Endothelial cell of umbilical vein (primary cell): ENCODE results near the gene CUL7. TPM values are rescaled to one million over a fixed set of nuclear protein-coding genes. Genes with fewer than 3 reads are reported as not detected.

Source experiments
- BruUV-seq: library from RNA; stranded (reverse); fragments of 400-500 nt; replicated peaks from 2 replicates; lab custom pipeline; 2021; lab: Mats Ljungman, UMichigan
- CTCF ChIA-PET: fragments of 300-600, 350-600 bp; sonication (Branson Sonifier 250); formaldehyde crosslinking; loops from one replicate; lab custom pipeline; 2021; ENCODE audit warnings: antibody characterized with exemption, inconsistent platforms; lab: Charles Lee
- POLR2A ChIA-PET: fragments of 300-600, 350-600 bp; sonication (Branson Sonifier 250); formaldehyde crosslinking; loops from one replicate; lab custom pipeline; 2021; ENCODE audit warnings: antibody characterized with exemption, inconsistent platforms; lab: Charles Lee
- DNase-seq: peaks from one replicate; pipeline ENCODE4 v3.0.0-alpha.2; 2011; ENCODE audit warnings: low read depth, low spot score
- FAIRE-seq: peaks from 2 replicates; lab custom pipeline; 2011; peaks lifted over from hg19 to GRCh38; lab: Jason Lieb, UNC
- H2AFZ ChIP-seq: 2 replicates; pipeline ENCODE4 v1.6.0; 2012; ENCODE audit warnings: low read depth, low read length, control low read depth, inconsistent platforms
- H3K27ac ChIP-seq: 2 replicates; pipeline ENCODE4 v1.5.1; 2011; ENCODE audit warnings: low read depth, mild to moderate bottlenecking, control low read depth, low read length, moderate library complexity; ENCODE audit not compliant: insufficient read depth
- H3K27me3 ChIP-seq, 2 experiments: 2 replicates each; pipeline versions ENCODE4 v1.6.0 to v1.6.1; 2011; ENCODE audit warnings: low read length in 2 of 2, mixed read lengths in 1 of 2; ENCODE audit not compliant: control insufficient read depth in 2 of 2, insufficient read depth in 2 of 2
- H3K36me3 ChIP-seq, 2 experiments: 2 replicates in 1 of 2; 3 replicates in 1 of 2; pipeline ENCODE4 v1.5.1; 2011; ENCODE audit warnings: low read length in 2 of 2, mild to moderate bottlenecking in 1 of 2, moderate library complexity in 1 of 2; ENCODE audit not compliant: control insufficient read depth in 2 of 2, insufficient read depth in 2 of 2; ENCODE audit errors: extremely low read depth in 1 of 2
- H3K4me1 ChIP-seq: 3 replicates; pipeline ENCODE4 v1.5.1; 2011; ENCODE audit warnings: mild to moderate bottlenecking, low read length; ENCODE audit not compliant: control insufficient read depth, insufficient read depth; ENCODE audit errors: extremely low read depth
- H3K4me2 ChIP-seq: 2 replicates; pipeline ENCODE4 v1.6.1; 2011; ENCODE audit warnings: low read length, control low read depth, mixed read lengths; ENCODE audit not compliant: insufficient read depth
- H3K4me3 ChIP-seq, 3 experiments: fragments of 200-600 bp in 1 of 3; sonication (generic), shearing (Covaris generic) in 1 of 3; replicated peaks in 1 of 3; 2 replicates each; pipeline ENCODE4 v1.5.1; 2011 to 2016; ENCODE audit warnings: control low read depth in 3 of 3, low read length in 3 of 3, mild to moderate bottlenecking in 2 of 3, inconsistent platforms in 1 of 3, low read depth in 1 of 3, moderate library complexity in 1 of 3; ENCODE audit not compliant: insufficient read depth in 1 of 3
- H3K79me2 ChIP-seq: 2 replicates; pipeline ENCODE4 v1.6.0; 2012; ENCODE audit warnings: low read length, inconsistent platforms; ENCODE audit not compliant: control insufficient read depth, insufficient read depth
- H3K9ac ChIP-seq: replicated peaks from 2 replicates; pipeline ENCODE3; 2011; ENCODE audit warnings: low read length, control low read depth; ENCODE audit not compliant: insufficient read depth; ENCODE audit errors: extremely low read depth
- H3K9me1 ChIP-seq: replicated peaks from 3 replicates; pipeline ENCODE4 v1.6.0; 2011; ENCODE audit warnings: mild to moderate bottlenecking, low read length; ENCODE audit not compliant: control insufficient read depth, insufficient read depth; ENCODE audit errors: extremely low read depth
- H3K9me3 ChIP-seq: replicated peaks from 2 replicates; pipeline ENCODE4 v1.5.1; 2012; ENCODE audit warnings: low read length, inconsistent platforms; ENCODE audit not compliant: control insufficient read depth, insufficient read depth
- H4K20me1 ChIP-seq: replicated peaks from 2 replicates; pipeline ENCODE3; 2011; ENCODE audit warnings: mild to moderate bottlenecking, low read length; ENCODE audit not compliant: control insufficient read depth, insufficient read depth; ENCODE audit errors: extremely low read depth
- CTCF ChIP-seq, 2 donors: IDR thresholded peaks; 1 replicate in 1 of 2; 2 replicates in 1 of 2; pipeline ENCODE4 v1.5.1; 2011; ENCODE audit warnings: low read length in 2 of 2, mild to moderate bottlenecking in 2 of 2, moderate library complexity in 2 of 2, control low read depth in 1 of 2, inconsistent platforms in 1 of 2, low read depth in 1 of 2; ENCODE audit not compliant: insufficient read depth in 1 of 2; ENCODE audit errors: extremely low read depth in 1 of 2
- EZH2 ChIP-seq: IDR thresholded peaks from 2 replicates; pipeline ENCODE4 v1.6.1; 2012; ENCODE audit warnings: borderline replicate concordance, low read depth, mild to moderate bottlenecking, moderate library complexity, low read length, inconsistent platforms; ENCODE audit not compliant: severe bottlenecking
- FOS ChIP-seq: IDR thresholded peaks from 2 replicates; pipeline ENCODE4 v1.6.1; 2011; ENCODE audit warnings: mild to moderate bottlenecking, low read length, moderate library complexity, borderline replicate concordance; ENCODE audit not compliant: insufficient read depth
- GATA2 ChIP-seq: IDR thresholded peaks from 2 replicates; pipeline ENCODE4 v1.7.0; 2011; ENCODE audit warnings: low read depth, mild to moderate bottlenecking, moderate library complexity, mixed read lengths, low read length; ENCODE audit not compliant: insufficient read length, insufficient read depth
- JUN ChIP-seq: IDR thresholded peaks from 2 replicates; pipeline ENCODE4 v1.6.1; 2011; ENCODE audit warnings: borderline replicate concordance, low read depth; ENCODE audit not compliant: insufficient read length, insufficient read depth
- MYC ChIP-seq: IDR thresholded peaks from one replicate; pipeline ENCODE4 v1.6.1; 2011; ENCODE audit warnings: mild to moderate bottlenecking, low read depth, low read length
- POLR2A ChIP-seq: IDR thresholded peaks from 2 replicates; pipeline ENCODE4 v1.6.1; 2012; ENCODE audit warnings: low read depth, mild to moderate bottlenecking, control low read depth, low read length
- POLR2AphosphoS5 ChIP-seq: IDR thresholded peaks from 2 replicates; pipeline ENCODE4 v1.6.1; 2012; ENCODE audit warnings: low read depth, mild to moderate bottlenecking, control low read depth, low read length, moderate library complexity; ENCODE audit not compliant: insufficient read depth
- dilution Hi-C: fragments of 300-500 bp; cut with MboI; formaldehyde crosslinking; loops from one replicate; pipeline ENCODE4 v1.15.0; 2019; ENCODE audit warnings: low sequenced_read_pairs; ENCODE audit not compliant: extremely low pct_ligation_motif_present
- intact Hi-C: fragments of 100-400 bp; cut with micrococcal nuclease; formaldehyde crosslinking; loops from one replicate; pipeline ENCODE4 v1.10.0; 2022
- polyA plus RNA-seq, 4 experiments: library from polyadenylated mRNA; depleted of rRNA in 3 of 4; stranded (reverse) in 3 of 4; unstranded in 1 of 4; fragments of >200 nt; gene quantifications; 2 replicates each; pipeline versions ENCODE4 v1.2.1 to v1.2.3, GENCODE V29; 2011 to 2012; ENCODE audit warnings: missing spikeins in 1 of 4
- total RNA-seq: library from RNA; stranded (reverse); gene quantifications from 2 replicates; pipeline ENCODE4 v1.2.3, GENCODE V29; 2021
- TF ChIP-seq, protein P1 (sequence below): IDR thresholded peaks from 2 replicates; pipeline ENCODE4 v1.6.1; 2011; ENCODE audit not compliant: insufficient read depth, insufficient read length

The CUL7 gene
- total and polyA plus RNA-seq, 2 donors (not counting 3 experiments of a cell fraction or from before 2014, with no cell fraction given) = 29.4 to 33.7 TPM

- POLR2A ChIA-PET = interaction anchor here (1.5 kb wide), 1 partner anchor 18 kb away, joined by 3 read pairs; the partner anchor contains the start of genes KLC4 and MRPL2
- no peaks in the 10 kb centered on the region for H3K9me3 ChIP-seq
- peaks cover 0 to 6% of the 10 kb centered on the region in 2 experiments for H3K27me3 ChIP-seq
- no peak for FAIRE-seq
- peak overlapping the region in 2 of 3 experiments; percentile 57 to 74 for H3K4me3 ChIP-seq
- peak overlapping the region; percentile 81 for H3K9ac ChIP-seq
- peak overlapping the region; percentile 55 for H3K4me2 ChIP-seq
- dilution Hi-C loops = no loop called here
- peak overlapping the region; percentile 91 for H2AFZ ChIP-seq
- no peak for TF ChIP-seq FOS
- no peak for TF ChIP-seq MYC
- no peaks in the 10 kb centered on the region for H3K79me2 ChIP-seq
- peaks cover 7% of the 10 kb centered on the region for H3K4me1 ChIP-seq
- CTCF ChIA-PET = interaction anchor here (0.6 to 4.4 kb wide), 3 partner anchors 17 to 66 kb away, joined by 3 to 22 read pairs (median 11); no protein-coding TSS in a partner anchor
- no peak for DNase-seq
- H3K36me3 ChIP-seq = peaks cover 0 to 5% of the 10 kb centered on the region in 2 experiments
- no peaks in the 10 kb centered on the region for H3K9me1 ChIP-seq
- intact Hi-C loops = no loop called here
- BruUV-seq = no TSS peak
- no peak overlapping the region for H3K27ac ChIP-seq
- H4K20me1 ChIP-seq = no peaks in the 10 kb centered on the region
These were observed 23.7 kb upstream of the CUL7 start for GRCh38 chr6:43077333-43077809.

- TSS peak; percentile 22 for BruUV-seq
- Histone ChIP-seq H3K4me3 (peak overlapping the region; percentile 57 to 88 (median 74)), H2AFZ (peak overlapping the region; percentile 91), H3K9me3 (no peaks in the 10 kb centered on the region), H3K4me1 (peaks cover 7% of the 10 kb centered on the region), H3K9me1 (no peaks in the 10 kb centered on the region), H3K27me3 (peaks cover 0 to 6% of the 10 kb centered on the region in 2 experiments), H4K20me1 (no peaks in the 10 kb centered on the region), H3K36me3 (peaks cover 0 to 5% of the 10 kb centered on the region in 2 experiments), H3K27ac (peak overlapping the region; percentile 2), H3K79me2 (no peaks in the 10 kb centered on the region), H3K4me2 (peak overlapping the region; percentile 55), H3K9ac (peak overlapping the region; percentile 81)
- intact Hi-C loops (no loop called here), dilution Hi-C loops (no loop called here)
- FAIRE-seq (peak; percentile 70), DNase-seq (no peak)
- CTCF ChIA-PET = interaction anchor here (0.7 to 4.4 kb wide), 5 partner anchors 21 to 66 kb away, joined by 3 to 22 read pairs (median 3); no protein-coding TSS in a partner anchor
- TF ChIP-seq JUN = no peak
- TF ChIP-seq CTCF (IDR thresholded peaks at IDR 0.05; ENCODE audit: extremely low read depth in 1 of 2, insufficient read depth in 1 of 2, low read depth in 1 of 2, low read length in 2 of 2) = no peak
- no peak for TF ChIP-seq EZH2
- no peak for TF ChIP-seq GATA2
- no peak for TF ChIP-seq POLR2A
- TF ChIP-seq FOS = no peak
- TF ChIP-seq POLR2AphosphoS5 = no peak
- TF ChIP-seq MYC = no peak
- TF ChIP-seq, protein P1, sequence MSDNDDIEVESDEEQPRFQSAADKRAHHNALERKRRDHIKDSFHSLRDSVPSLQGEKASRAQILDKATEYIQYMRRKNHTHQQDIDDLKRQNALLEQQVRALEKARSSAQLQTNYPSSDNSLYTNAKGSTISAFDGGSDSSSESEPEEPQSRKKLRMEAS = no peak
- POLR2A ChIA-PET = interaction anchor here (0.5 to 1.5 kb wide), 2 partner anchors 17 to 122 kb away, joined by 3 to 4 read pairs; partner anchors contain the start of genes KLC4 and MRPL2
These were observed 23.0 kb upstream of the CUL7 start for GRCh38 chr6:43076464-43077332.
